GM23338 (cell line): Measurements from ENCODE around the gene SYCP2. TPM values are rescaled to one million over a fixed set of nuclear protein-coding genes. Genes with fewer than 3 reads are reported as not detected.
A peak's percentile ranks its signal among the peaks of the same experiment; 100 is the strongest.

ENCODE experiments used
- ATAC-seq: fragments of 200-7000 bp; cut with Tn5 transposase; 3 replicates; pipeline ENCODE4 v1.9.1; 2020
- DNase-seq: peaks from one replicate; pipeline ENCODE4 v3.0.0-alpha.2; 2015; ENCODE audit warnings: low spot score
- H2AFZ ChIP-seq: fragments of 200-600 bp; sonication (generic); 2 replicates; pipeline ENCODE4 v1.8.0; 2016; ENCODE audit warnings: antibody characterized with exemption, mild to moderate bottlenecking, moderate library complexity
- H3F3A ChIP-seq: fragments of 200-600 bp; sonication (generic); replicated peaks from 2 replicates; pipeline ENCODE4 v1.8.0; 2017; ENCODE audit warnings: antibody characterized with exemption, mixed run types, low read depth
- H3K27ac ChIP-seq: fragments of 200-600 bp; sonication (generic); 2 replicates; pipeline ENCODE4 v1.6.1; 2016; ENCODE audit warnings: low read depth
- H3K27me3 ChIP-seq: fragments of 200-600 bp; sonication (generic); 2 replicates; pipeline ENCODE4 v1.8.0; 2016; ENCODE audit warnings: mild to moderate bottlenecking, mixed run types, moderate library complexity; ENCODE audit not compliant: insufficient read depth
- H3K36me3 ChIP-seq: fragments of 200-600 bp; sonication (generic); 2 replicates; pipeline ENCODE4 v1.8.0; 2016; ENCODE audit warnings: mild to moderate bottlenecking; ENCODE audit not compliant: insufficient read depth
- H3K4me1 ChIP-seq: fragments of 200-600 bp; sonication (generic); 2 replicates; pipeline ENCODE4 v1.8.0; 2016; ENCODE audit warnings: mild to moderate bottlenecking, moderate library complexity; ENCODE audit not compliant: insufficient read depth
- H3K4me2 ChIP-seq: fragments of 200-600 bp; sonication (generic); 2 replicates; pipeline ENCODE4 v1.7.1; 2017; ENCODE audit warnings: mixed run types
- H3K4me3 ChIP-seq: fragments of 200-600 bp; sonication (generic); 2 replicates; pipeline ENCODE4 v1.6.1; 2016; ENCODE audit warnings: mixed run types
- H3K79me2 ChIP-seq: fragments of 200-600 bp; sonication (generic); replicated peaks from 2 replicates; pipeline ENCODE4 v1.8.0; 2017; ENCODE audit warnings: mild to moderate bottlenecking; ENCODE audit not compliant: insufficient read depth
- H3K9me2 ChIP-seq: fragments of 200-600 bp; sonication (generic); 2 replicates; pipeline ENCODE4 v1.8.0; 2017; ENCODE audit not compliant: insufficient read depth
- H4K20me1 ChIP-seq: fragments of 200-600 bp; sonication (generic); replicated peaks from 2 replicates; pipeline ENCODE4 v1.8.0; 2017; ENCODE audit warnings: mild to moderate bottlenecking; ENCODE audit not compliant: insufficient read depth
- H3K27ac Mint-ChIP-seq: 2 replicates; pipeline ENCODE4 v1.8.0; 2020; ENCODE audit warnings: inconsistent platforms, mild to moderate bottlenecking, moderate library complexity, mixed read lengths
- H3K27me3 Mint-ChIP-seq: 3 replicates; pipeline ENCODE4 v1.8.0; 2022; ENCODE audit warnings: low read depth, mild to moderate bottlenecking, moderate library complexity, mixed read lengths, inconsistent platforms; ENCODE audit not compliant: insufficient read depth, poor library complexity
- H3K36me3 Mint-ChIP-seq: 3 replicates; pipeline ENCODE4 v1.8.0; 2021; ENCODE audit warnings: low read depth, mild to moderate bottlenecking, inconsistent platforms, moderate library complexity, mixed read lengths
- H3K4me1 Mint-ChIP-seq: 3 replicates; pipeline ENCODE4 v1.8.0; 2020; ENCODE audit warnings: mild to moderate bottlenecking, inconsistent platforms, mixed read lengths
- H3K4me3 Mint-ChIP-seq: 3 replicates; pipeline ENCODE4 v1.8.0; 2021; ENCODE audit warnings: moderate library complexity, mild to moderate bottlenecking, inconsistent platforms, mixed read lengths
- H3K9me3 Mint-ChIP-seq: 3 replicates; pipeline ENCODE4 v1.8.0; 2020; ENCODE audit warnings: moderate library complexity, mild to moderate bottlenecking, inconsistent platforms, mixed read lengths
- CREB1 ChIP-seq: fragments of 250-450 bp; sonication (Bioruptor Pico); IDR thresholded peaks from 2 replicates; pipeline ENCODE4 v1.5.0; 2020; ENCODE audit warnings: low read depth, mild to moderate bottlenecking, moderate library complexity
- CTCF ChIP-seq, 2 experiments: fragments of 200-600 bp in 1 of 2; sonication (generic) in 1 of 2; conservative IDR thresholded peaks; 2 replicates each; pipeline versions ENCODE4 v1.5.1 to v1.6.1; 2016 to 2017; ENCODE audit warnings: antibody characterized with exemption in 2 of 2, low read depth in 2 of 2, mild to moderate bottlenecking in 2 of 2, moderate library complexity in 1 of 2
- ETS1 ChIP-seq: IDR thresholded peaks from 2 replicates; pipeline ENCODE4 v1.6.1; 2016; ENCODE audit warnings: antibody characterized with exemption
- EZH2 ChIP-seq: fragments of 200-600 bp; sonication (generic); IDR thresholded peaks from one replicate; pipeline ENCODE4 v1.8.0; 2017; ENCODE audit warnings: antibody characterized with exemption, mild to moderate bottlenecking, low read depth; ENCODE audit not compliant: unreplicated experiment
- EZH2phosphoT487 ChIP-seq: fragments of 200-600 bp; sonication (generic); IDR thresholded peaks from one replicate; pipeline ENCODE4 v1.8.1; 2018; ENCODE audit warnings: antibody characterized with exemption; ENCODE audit not compliant: unreplicated experiment
- JUNB ChIP-seq: IDR thresholded peaks from one replicate; pipeline ENCODE4 v1.6.1; 2016; ENCODE audit warnings: antibody characterized with exemption; ENCODE audit not compliant: unreplicated experiment
- NANOG ChIP-seq: IDR thresholded peaks from 2 replicates; pipeline ENCODE4 v1.6.1; 2016; ENCODE audit warnings: antibody characterized with exemption, borderline replicate concordance
- POLR2AphosphoS5 ChIP-seq: IDR thresholded peaks from 2 replicates; pipeline ENCODE4 v1.6.1; 2016; ENCODE audit warnings: antibody characterized with exemption, low read depth
- REST ChIP-seq: IDR thresholded peaks from one replicate; pipeline ENCODE4 v1.6.1; 2018; ENCODE audit warnings: antibody characterized with exemption; ENCODE audit not compliant: unreplicated experiment
- STAT1 ChIP-seq: IDR thresholded peaks from one replicate; pipeline ENCODE4 v1.6.1; 2016; ENCODE audit warnings: antibody characterized with exemption; ENCODE audit not compliant: unreplicated experiment
- ZNF114 ChIP-seq: fragments of 250-450 bp; sonication (Bioruptor Pico); IDR thresholded peaks from 2 replicates; pipeline ENCODE4 v1.5.0; 2020; ENCODE audit warnings: mild to moderate bottlenecking, moderate library complexity
- ZNF331 ChIP-seq: fragments of 250-450 bp; sonication (Bioruptor Pico); IDR thresholded peaks from 2 replicates; pipeline ENCODE4 v1.5.0; 2020; ENCODE audit warnings: low read depth, mild to moderate bottlenecking, moderate library complexity
- ZNF462 ChIP-seq: fragments of 250-450 bp; sonication (Bioruptor Pico); IDR thresholded peaks from 2 replicates; pipeline ENCODE4 v1.5.0; 2020; ENCODE audit warnings: mild to moderate bottlenecking, moderate library complexity
- polyA plus RNA-seq: library from polyadenylated mRNA; unstranded; fragments of >200 nt; fragmentation: Nextera tagmentation; extraction: Ambion mirVana; gene quantifications from 2 replicates; pipeline ENCODE4 v1.2.1, GENCODE V29; 2016
- total RNA-seq: library from RNA; depleted of rRNA; stranded (reverse); fragments of >200 nt; shearing (Covaris generic); gene quantifications from 2 replicates; pipeline ENCODE4 v1.2.3, GENCODE V29; 2014

The SYCP2 gene
- total and polyA plus RNA-seq, 2 experiments from 2014 or later: 0.50 to 2.1 TPM

GRCh38 chr20:59912609-59913008, 20.8 kb downstream of the SYCP2 start:
- Histone ChIP-seq H3F3A (no peaks in the 10 kb centered on the region), H3K36me3 (no peaks in the 10 kb centered on the region), H3K27ac (no peak overlapping the region), H2AFZ (peak overlapping the region; percentile 12; the same call in 1 of the 2 replicates), H3K4me3 (no peak overlapping the region), H3K4me2 (no peak overlapping the region), H3K79me2 (no peaks in the 10 kb centered on the region), H3K9me2 (no peaks in the 10 kb centered on the region), H4K20me1 (no peaks in the 10 kb centered on the region), H3K27me3 (no peaks in the 10 kb centered on the region; the same call in 1 of the 2 replicates), H3K4me1 (no peaks in the 10 kb centered on the region)
- Mint-ChIP-seq H3K9me3 (no peaks in the 10 kb centered on the region), H3K4me3 (no peak overlapping the region), H3K36me3 (no peaks in the 10 kb centered on the region), H3K4me1 (0 out of 3 replicates have a peak, but pooled peaks cover 3% of the 10 kb centered on the region), H3K27me3 (no peaks in the 10 kb centered on the region), H3K27ac (no peak overlapping the region)
- TF ChIP-seq EZH2phosphoT487 (no peak), ZNF114 (no peak), CTCF (conservative IDR thresholded peaks at IDR 0.05; ENCODE audit: low read depth in 2 of 2) (no peak), POLR2AphosphoS5 (no peak), STAT1 (no peak), ETS1 (no peak), NANOG (no peak), ZNF331 (CRISPR knock-in tag) (no peak), JUNB (no peak), CREB1 (CRISPR knock-in tag) (no peak), REST (no peak), EZH2 (no peak), ZNF462 (CRISPR knock-in tag) (no peak)
- ATAC-seq: no peak
- no peak for DNase-seq
